ENCODE measurements around the gene UQCRFS1. TPM values are rescaled to one million over a fixed set of nuclear protein-coding genes. Genes with fewer than 3 reads are reported as not detected.

The UQCRFS1 gene
- total RNA-seq, 1 experiment from 2014 or later = 35.2 TPM

DNA sequence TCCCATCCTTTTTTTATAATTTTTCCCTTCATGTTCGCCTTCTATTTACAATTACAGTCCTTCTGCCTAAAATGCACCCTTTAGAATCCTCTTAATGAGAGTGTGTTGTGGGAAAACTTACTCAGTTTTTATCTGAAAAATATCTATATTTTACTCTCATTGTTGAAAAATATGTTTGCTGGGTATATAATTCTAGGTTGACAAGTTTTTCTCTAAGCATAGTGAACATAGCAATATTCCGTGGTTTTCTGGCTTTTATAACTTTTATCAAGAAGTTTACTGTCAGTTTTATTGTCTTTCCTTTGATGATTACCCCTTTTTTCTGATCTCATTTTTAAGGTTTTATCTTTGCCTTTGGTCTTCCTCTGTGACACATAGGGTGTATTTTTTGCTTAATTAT, 57.3 kb downstream of the UQCRFS1 start:
- CTCF ChIA-PET = no interaction called here
- intact Hi-C loops (cut with micrococcal nuclease; ENCODE audit: unreplicated experiment) = no loop called here
- H3K4me1 ChIP-seq (replicated peaks; ENCODE audit: insufficient read depth) = no peaks in the 10 kb centered on the region
- no peaks in the 10 kb centered on the region for H4K20me1 ChIP-seq (ENCODE audit: insufficient read depth)
- H3K9me3 ChIP-seq (ENCODE audit: insufficient read depth, low read depth) = 0 out of 2 replicates have a peak, but pooled peaks cover 2% of the 10 kb centered on the region
- H3F3A ChIP-seq (ENCODE audit: insufficient read depth, low read depth) = no peaks in the 10 kb centered on the region
- no TSS peak for BruUV-seq (replicated peaks)
- H3K9me2 ChIP-seq (ENCODE audit: insufficient read depth) = no peaks in the 10 kb centered on the region
- no peak overlapping the region for H3K4me2 ChIP-seq
- no peaks in the 10 kb centered on the region for H3K36me3 ChIP-seq (ENCODE audit: low read depth)
- TF ChIP-seq, protein P1, sequence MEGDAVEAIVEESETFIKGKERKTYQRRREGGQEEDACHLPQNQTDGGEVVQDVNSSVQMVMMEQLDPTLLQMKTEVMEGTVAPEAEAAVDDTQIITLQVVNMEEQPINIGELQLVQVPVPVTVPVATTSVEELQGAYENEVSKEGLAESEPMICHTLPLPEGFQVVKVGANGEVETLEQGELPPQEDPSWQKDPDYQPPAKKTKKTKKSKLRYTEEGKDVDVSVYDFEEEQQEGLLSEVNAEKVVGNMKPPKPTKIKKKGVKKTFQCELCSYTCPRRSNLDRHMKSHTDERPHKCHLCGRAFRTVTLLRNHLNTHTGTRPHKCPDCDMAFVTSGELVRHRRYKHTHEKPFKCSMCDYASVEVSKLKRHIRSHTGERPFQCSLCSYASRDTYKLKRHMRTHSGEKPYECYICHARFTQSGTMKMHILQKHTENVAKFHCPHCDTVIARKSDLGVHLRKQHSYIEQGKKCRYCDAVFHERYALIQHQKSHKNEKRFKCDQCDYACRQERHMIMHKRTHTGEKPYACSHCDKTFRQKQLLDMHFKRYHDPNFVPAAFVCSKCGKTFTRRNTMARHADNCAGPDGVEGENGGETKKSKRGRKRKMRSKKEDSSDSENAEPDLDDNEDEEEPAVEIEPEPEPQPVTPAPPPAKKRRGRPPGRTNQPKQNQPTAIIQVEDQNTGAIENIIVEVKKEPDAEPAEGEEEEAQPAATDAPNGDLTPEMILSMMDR (conservative IDR thresholded peaks at IDR 0.05) = no peak
- no peak for TF ChIP-seq EZH2 (IDR thresholded peaks at IDR 0.05; ENCODE audit: low read depth)
- no peaks in the 10 kb centered on the region for H3K79me2 ChIP-seq (ENCODE audit: low read depth)
- POLR2A ChIA-PET (ENCODE audit: unreplicated experiment) = no interaction called here
- no peak overlapping the region for H3K27ac ChIP-seq
- H3K4me3 ChIP-seq = no peak overlapping the region
- peaks cover 20% of the 10 kb centered on the region for H3K27me3 ChIP-seq (ENCODE audit: insufficient read depth, low read depth)
- no peak overlapping the region for H2AFZ ChIP-seq
- DNase-seq = no peak

Measured in PC-9 (cell line).